Muscle of arm (tissue), 12 donors: Measurements from ENCODE around the gene RPE65. TPM values are rescaled to one million over a fixed set of nuclear protein-coding genes. Genes with fewer than 3 reads are reported as not detected.

Experiments used
- polyA plus RNA-seq, 12 donors: library from polyadenylated mRNA; unstranded; fragments of 120-200 nt; gene quantifications; one replicate each; pipeline ENCODE4 v1.2.1, GENCODE V29; 2013; ENCODE audit not compliant: insufficient read length in 12 of 12

RPE65 gene
- polyA plus RNA-seq, 12 donors: 0.07 to 0.10 TPM; not detected in 10

Other genes with a start within 250 kb of the RPE65 start
- gene WLS, start 217.4 kb downstream of the RPE65 start, polyA plus RNA-seq: 100 to 1,000 TPM in 7 of 12 donors, 10 to 100 TPM in 4, not detected in 1; 76.9 to 172 (median 102) TPM
- gene DEPDC1, start 47.1 kb upstream of the RPE65 start, polyA plus RNA-seq: 10 to 100 TPM in 6 of 12 donors, 1 to 10 TPM in 5, not detected in 1; 5.5 to 17.5 (median 11.0) TPM